OCI-M2 (cell line): Measurements from ENCODE around the gene ISYNA1.
A peak's percentile ranks its signal among the peaks of the same experiment; 100 is the strongest.

Source experiments
- DNase-seq: peaks from one replicate; lab custom pipeline; 2025; ENCODE audit not compliant: unreplicated experiment; lab: John Stamatoyannopoulos, UW

The ISYNA1 gene

DNA sequence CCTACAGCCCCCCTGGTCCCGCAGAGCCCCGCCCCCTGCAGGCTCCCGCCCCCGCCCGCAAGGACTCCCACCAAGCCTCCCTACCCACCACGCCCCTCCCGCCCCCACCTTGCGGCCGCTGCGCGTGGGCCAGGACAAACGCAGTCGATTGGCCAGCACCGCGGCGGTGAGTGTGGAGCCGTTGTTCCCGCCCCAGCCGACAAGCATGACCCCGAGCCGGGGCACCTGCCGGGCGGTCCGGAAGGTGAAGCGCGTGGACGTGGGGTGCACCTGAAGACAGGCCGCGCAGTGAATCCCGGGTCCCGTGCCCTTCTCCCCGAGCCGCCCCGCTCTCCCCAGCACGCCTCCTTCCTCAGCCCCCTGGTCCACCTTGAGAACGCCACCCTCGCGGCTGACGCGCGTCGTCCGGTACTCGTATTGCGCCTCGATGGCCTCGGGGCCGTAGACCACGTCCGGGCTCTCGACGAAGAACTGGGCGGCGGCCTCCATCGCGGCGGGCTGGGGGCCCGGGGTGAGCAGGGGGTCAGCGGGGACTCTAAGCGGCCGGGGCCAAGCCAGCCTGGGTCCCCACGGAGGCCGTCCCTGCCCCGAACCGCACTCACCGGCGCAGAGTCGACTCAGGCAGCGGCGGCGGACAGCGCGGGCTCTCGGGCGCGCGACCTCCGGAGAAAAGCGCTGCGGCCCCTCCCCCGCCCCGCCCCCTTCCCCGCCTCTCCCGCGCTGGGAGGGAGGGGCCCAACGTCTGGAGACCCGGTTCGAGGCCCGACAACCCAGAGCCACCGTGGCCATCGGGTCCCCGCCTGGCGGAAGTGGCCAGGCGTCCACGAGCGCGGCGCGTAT is at the start of gene ISYNA1:
ISYNA1 (minus strand) TSS at position 643 of the 840 bp plus-strand sequence; CDS start at position 489, 154 bp downstream.
- peak; percentile 40 for DNase-seq

DNA sequence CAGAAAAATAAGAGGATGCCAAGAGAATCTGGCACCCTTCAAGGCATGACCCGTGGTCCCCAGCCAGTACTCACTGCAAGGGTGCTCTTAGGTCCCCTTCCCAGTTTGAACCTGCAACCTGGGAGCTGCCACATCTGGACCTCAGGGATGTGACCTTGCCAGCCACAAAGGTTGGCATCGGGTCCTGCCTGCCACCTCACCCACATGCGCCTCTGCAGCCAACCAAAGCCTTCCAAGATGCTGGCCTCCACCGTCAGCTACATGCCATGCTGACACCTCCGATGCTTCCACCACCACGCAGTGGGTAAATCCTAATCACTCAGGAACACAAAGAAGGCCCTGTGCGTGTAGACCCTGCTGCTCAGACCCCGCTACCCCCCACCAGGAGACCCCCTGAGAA is 48.8 kb upstream of the ISYNA1 start:
- no peak for DNase-seq

DNA sequence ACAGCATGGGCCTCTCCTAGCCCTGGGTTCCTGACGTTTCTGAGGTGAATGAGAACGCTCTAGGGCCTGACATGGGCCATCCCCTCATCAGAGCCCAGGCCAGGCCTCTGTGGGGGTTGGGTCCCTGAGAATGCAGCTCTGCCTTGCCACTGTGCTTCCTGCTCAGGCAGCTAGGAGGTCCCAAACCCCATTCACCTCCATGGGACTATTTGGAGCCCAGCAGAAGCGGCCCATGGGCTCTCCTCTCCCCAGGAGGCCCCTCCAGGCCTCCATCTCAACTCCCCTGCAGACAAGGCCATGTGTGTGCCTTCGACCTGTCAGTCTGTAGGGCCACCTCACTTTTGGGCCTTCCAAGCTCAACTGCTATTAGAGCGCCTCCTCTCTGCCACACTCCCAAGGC is 47.1 kb upstream of the ISYNA1 start:
- DNase-seq, result no peak

DNA sequence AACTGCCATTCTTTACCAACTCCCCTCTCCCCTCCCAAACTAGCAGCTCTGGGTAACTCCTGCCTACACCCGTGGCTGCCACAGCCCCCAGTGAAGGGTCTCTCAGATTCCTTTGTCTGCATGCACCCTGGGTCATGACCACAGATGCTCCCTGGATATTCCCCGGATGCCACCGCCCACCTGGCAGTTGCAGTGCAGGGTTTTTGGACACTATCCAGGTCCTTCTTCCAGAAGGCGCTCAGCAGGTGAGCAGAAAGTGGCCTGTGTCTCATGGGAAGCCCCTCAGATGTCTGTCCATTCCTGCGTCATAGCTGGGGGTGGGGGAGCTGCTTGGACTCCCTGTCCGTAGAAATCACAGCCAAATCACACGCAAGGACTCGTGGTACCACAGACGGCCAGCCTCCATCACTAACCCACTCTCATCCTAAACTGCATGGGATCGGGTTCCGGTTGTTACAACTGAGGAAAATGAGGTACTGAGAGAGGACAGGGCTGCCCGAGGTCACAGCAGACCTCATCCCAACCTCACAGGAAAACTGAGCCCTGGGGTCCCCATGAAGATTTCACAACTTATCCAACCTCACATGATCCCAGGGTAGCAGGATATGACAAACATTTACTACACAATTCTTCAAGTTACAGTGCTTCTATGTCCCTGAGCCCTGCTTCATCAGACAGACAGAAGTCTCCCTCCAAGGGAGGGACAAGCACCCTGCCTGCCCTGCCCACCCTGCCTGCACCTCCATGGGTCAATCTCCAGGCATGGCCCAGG is 45.4 kb upstream of the ISYNA1 start:
- DNase-seq, result no peak

DNA sequence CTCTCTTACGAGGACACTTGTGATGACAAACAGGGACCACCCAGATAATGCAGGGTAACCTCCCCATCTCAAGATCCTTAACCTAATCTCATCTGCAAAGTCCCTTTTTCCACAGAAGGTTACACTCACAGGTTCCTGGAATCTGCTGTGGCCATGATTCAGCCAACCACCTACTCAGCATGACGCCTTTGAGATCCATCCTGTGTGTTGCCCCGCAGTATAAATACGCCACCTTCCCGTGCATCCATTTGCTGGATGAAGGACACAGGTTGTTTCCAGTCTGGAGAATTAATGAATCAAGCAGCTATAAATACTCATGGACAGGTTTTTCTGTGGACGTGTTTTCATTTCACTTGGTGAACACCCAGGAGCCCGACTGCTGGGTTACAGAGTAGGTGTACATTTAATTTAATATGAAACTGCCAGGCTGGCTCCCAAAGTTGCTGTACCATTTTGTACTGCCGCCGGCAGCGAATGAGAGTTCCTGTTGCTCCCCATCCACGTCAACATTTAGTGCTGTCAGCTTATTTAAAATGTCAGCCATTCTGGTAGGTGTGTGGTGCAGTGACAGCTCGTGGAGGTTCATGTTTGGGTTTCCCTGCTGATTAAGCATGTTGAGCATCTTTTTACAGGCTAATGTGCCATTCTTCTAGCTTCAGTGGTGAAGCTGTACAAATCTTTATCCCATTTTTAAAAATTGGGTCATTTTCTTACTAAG is 43.7 kb upstream of the ISYNA1 start:
- no peak for DNase-seq

DNA sequence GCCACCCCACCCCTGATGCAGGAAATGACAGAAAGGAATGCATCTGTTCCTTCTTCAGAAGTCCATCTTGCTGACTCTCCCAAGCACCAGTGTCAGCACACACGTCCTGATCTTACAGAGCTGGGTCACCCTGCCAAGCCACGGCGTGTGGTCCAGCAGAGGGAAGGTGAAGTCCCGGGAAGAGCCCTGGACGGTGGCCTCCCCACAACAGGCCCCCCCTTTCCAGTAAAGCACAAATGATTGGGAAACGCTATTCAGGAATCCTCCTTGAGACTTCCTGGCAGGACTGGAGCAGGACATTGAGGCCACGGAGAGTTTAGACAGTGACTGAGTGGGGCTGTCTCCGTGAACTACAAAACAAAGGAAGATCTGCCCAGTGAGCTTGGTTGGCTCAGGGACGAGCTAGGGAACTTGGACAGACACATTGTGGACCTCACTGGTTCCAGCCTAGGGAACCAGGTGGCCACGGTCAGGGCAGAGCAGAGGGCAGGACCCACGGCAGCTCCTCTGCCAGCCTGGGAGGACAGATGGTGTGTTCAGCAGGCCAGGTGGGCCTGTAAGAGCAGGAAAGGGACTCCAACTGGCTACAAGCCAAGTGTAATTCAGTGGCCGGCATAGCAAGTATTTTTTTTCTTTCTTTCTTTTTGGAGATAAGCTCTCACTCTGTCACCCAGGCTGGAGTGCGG is 42.2 kb upstream of the ISYNA1 start:
- DNase-seq, result no peak

DNA sequence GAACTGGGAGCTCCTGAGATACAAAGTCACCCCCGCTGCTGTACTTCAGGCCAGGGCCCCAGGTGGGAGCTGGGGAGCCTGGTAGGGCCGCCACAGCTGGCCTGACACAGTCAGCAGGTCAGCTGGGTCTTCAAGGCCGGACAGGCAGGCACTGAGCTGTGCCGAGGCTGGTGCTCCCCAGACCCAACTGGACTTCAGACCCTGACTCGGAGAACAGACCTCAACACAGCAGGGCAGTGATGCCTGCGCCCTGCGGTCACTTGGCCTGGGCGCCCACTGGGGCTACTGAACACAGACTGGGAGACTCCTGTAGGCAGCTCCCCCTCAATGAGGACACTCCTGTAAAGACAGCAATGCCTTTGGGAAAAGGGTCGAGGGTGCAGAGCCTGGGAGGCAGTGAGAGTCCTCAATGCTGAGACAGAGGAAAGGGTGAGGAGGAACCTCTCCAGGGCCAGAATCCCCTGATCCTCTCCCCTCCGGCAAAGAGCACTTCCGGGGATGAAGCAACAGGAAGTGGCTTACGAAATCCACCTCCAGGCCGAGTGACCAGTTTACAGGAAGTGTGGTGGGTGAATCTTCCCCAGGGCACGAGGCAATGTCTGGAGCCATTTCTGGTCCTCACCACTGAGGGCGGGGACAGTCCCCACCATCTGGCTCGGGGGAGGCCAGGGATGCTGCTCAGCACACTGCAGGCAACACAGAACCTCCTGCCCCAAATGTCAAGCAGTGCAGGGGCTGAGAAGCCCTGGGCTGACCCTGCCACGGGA is 40.8 kb upstream of the ISYNA1 start:
- no peak for DNase-seq

DNA sequence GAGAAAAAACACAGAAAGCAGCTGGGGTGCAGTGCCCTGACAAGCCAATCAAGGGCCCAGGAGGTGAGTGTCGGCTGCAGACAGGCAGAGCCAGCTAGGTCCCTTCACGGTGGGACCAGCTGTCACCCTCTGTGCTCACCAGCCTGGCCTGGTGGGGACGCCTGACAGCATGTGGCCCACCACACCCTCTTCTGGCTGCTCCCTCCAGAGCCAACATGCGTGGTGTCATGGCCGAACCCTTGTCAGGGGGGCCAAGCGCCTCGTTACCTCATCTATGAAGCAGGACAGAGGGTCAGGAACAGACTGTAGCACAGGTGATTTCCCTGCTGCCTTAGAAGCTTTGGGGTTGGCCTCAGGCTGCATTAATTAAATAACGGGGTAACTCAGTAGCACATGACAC is 40.0 kb upstream of the ISYNA1 start:
- no peak for DNase-seq

DNA sequence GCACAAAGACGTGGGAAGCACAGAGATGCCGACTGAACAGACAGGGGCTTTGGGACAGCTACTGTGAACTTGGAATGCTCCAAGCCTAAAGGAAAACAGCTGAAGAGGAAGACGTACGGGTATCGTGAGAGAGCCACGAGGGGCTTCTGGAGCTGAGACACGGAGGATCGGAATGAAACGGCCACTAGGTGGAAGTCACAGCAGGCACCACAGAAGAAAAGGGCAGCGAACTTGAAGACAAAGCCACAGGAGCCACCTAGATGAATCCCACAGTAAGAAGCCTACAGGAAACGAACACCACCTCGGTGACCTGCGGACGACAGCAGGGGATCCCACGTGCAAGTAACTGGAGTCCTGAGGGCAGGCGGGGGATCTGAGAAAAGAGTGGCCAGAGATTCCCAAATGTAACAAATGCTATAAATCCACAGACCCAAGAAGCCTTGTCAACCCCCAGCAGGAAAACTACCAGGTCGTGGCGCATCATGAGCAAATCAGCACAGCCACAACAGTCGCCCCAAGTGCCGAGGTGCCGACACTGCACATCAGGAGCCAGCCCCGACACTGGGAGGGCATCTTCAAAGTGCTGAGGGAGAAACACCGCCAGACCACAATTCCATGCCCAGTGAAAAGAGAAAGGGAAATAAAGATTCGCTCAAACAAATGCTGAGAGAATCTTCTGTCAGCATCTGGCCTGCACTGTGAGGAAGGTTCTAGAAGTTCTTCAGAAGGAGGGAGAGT is 39.3 kb upstream of the ISYNA1 start:
- DNase-seq, result no peak

DNA sequence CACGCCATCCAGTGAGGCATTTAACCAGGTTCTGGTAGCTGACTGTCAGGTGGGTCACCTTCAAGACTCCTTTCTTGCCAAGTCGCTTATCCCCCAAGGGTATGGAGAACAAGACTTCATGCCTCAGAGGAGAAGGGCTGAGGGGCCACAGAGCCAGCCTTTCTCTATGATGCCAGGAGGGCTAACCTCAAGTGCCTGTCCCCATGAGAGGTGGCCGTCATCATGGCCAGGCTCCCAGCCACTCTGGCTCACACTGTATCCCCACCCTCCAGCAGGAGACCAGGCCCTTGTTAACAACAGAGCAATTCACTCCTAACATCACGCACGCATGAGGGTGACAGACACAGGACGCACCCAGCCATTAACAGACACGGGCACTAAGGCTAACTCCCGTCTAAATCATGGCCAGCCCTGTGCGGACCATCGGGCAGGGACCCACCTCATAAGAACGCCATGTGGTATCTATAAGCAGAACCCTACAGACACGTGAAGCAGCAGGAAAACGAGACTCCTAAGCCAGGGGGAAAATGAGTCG is 38.6 kb upstream of the ISYNA1 start:
- DNase-seq, result no peak

DNA sequence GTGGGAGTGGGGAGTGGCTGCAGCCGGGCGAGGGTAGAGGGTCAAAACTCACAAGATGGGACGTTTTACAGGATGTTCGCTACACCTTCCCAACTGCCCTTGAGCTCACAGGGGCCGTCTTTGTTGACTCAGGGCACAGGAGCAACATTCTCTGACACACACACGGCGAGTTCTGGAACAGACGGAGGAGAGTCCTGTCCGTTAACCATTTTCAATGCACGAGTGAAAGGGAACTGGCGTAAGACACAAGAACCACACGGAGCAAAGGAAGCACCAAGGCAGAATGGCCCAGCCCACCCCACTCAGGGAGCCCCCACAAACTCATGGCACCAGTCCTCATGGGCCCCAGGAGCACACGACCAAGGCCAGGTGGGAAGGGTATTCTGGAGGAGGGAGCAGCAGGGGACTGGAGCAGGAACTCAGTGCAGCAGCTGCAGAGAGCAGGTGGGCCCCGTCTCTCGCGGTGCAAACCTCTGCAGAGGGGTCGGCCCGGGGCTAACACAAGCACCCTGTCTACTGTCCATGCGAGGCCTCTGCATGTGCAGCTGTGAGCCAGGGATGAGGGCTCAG is 37.9 kb upstream of the ISYNA1 start:
- DNase-seq, result no peak

DNA sequence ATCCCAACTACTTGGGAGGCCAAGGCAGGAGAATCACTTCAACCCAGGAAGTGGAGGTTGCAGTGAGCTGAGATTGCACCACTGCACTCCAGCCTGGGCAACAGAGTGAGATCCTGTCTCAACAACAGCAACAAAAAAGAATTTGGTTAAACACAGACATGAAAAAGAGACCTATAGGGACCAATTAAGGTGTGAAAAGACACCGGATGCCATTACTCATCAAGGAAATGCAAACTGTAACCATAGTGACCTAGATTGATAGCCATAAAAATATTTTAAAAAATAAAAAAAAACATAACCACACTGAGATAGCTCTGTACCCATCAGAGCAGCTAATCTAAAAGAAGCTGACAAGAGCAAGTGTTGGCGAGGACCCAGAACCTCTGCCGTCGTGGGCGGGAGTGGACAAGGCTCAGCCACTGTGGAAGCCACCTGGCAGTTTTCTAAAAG is 37.1 kb upstream of the ISYNA1 start:
- no peak for DNase-seq

DNA sequence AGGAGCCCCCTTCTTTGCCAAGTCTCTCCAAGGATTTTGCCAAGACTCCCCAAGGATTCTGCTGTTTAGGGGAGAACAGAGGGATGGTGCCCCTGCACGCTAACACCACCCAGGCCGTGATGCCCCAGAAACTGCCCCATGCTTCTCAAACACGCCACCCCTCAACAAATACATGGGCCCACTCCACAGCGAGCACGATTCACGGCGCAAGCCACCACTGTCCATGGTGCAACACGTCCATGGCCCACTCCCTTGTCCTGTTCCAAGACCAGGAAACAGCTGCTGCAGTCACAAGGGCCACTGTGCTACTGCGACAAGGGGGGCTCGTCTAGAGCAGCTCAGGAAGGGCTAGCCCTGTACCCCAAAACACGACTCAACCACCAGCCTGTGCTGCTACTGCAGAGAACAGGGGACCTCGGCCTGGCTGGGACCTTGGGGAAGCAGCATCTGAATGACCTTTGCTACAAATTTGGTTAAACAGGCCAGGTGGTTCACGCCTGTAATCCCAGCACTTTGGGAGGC is 36.5 kb upstream of the ISYNA1 start:
- no peak for DNase-seq

DNA sequence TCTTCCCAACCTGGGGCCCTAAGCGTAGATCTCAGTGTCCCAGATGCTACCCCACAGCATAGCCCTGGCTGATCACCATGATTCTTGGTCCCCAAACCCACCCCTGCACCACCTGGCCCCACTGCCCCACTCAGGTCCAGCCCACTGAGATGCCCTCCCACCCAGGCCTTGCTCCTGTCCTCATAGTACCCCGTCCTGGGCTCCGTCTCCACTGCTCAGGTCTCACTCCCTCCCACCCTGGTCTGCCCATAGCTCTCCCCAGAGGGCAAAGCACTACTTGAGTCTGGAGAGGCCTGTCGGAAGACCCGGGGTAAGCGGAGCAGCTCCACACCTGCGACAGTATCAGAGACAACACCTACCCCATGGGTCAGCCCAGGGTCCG is 35.8 kb upstream of the ISYNA1 start:
- no peak for DNase-seq

DNA sequence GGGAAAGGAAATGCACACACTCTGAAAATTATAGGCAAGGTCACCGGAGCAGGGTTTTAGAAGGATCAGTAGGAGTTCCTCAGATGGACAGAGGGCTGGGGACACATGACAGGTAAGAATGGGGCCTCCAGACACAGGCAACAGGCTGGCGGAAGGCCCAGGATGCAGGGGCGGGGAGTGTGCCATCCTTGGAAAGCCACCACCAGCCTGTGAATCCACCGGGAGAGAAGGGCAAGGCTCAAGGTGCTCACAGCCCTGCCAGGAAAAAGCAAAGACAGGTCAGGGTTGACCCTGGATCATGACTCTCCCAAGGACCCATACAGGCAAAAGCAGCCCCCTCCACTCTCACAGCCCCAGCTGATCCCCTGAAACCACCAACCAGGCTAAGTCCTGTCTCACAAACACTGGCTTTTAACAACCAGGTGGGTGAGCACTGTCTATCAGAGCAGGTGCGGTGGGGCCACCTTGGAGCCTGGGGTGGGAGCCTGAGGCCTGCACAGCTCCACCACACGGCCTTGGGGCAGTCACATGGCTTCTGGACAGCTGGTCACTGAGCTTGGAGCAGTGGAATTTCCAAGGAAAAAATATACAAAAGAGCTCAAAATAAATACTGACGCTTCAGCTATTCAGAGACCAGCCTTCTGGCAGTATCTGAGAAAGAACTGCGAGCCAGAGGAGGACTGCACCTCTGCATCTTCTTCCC is 35.2 kb upstream of the ISYNA1 start:
- no peak for DNase-seq

DNA sequence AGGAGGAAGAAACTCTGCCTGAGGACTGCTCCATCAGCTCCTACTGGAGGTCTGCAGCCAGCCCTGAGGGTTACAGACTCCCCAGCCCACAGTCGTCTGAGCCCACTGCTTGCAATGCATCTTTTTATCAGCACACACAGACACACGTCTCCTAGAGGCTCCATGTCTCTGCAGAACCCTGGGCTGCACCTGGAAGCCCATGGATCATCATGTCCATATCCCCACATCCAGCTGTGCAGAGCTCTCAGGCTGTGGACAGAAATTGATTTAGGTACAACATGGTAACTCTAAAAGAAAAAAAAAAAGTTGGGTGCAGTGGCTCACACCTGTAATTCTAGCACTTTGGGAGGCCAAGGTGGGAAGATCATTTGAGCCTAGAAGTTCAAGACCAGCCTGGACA is 32.9 kb upstream of the ISYNA1 start:
- DNase-seq, result no peak

DNA sequence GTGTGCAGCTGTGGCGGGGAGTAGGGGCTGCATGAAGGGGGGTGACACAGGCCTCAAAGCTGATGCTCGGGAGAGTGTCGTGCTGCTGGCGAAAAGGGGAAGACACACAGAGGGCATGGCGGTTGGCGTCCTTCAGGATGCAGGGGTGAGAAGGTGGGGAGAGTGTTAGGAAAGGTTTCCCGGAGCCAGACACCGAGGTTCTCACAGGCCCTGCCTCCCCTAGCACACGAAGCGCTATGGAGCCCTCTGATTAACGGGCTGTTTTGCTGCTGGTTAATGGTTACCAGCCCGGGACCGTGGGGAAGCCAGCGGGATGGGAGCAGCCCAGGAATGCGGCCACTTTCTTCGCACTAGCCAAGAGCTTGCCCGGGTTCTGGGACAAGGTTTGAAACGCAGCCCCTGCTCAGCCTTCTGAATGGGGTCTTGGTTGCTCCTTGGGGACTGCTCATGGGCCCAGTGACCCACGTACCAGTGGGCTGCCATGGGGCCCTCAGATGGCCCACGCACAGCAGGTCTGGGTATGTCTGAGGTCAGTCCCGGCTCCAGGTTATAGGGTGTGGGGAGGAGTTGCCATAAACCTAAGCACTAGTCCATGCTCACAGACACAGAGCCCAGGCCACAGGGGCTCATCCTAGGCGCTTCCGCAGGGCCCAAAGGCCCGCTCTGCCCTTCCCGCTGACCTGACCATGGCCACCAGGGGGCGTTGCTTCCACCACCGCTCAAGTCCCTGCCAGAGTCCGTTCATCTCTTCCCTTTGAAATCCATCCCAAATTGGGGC is 31.3 kb upstream of the ISYNA1 start:
- DNase-seq, result no peak
